ENCODE data around the gene PRR35. TPM values are rescaled to one million over a fixed set of nuclear protein-coding genes. Genes with fewer than 3 reads are reported as not detected.

The PRR35 gene
- total RNA-seq, 4 donors from 2014 or later: not detected

DNA sequence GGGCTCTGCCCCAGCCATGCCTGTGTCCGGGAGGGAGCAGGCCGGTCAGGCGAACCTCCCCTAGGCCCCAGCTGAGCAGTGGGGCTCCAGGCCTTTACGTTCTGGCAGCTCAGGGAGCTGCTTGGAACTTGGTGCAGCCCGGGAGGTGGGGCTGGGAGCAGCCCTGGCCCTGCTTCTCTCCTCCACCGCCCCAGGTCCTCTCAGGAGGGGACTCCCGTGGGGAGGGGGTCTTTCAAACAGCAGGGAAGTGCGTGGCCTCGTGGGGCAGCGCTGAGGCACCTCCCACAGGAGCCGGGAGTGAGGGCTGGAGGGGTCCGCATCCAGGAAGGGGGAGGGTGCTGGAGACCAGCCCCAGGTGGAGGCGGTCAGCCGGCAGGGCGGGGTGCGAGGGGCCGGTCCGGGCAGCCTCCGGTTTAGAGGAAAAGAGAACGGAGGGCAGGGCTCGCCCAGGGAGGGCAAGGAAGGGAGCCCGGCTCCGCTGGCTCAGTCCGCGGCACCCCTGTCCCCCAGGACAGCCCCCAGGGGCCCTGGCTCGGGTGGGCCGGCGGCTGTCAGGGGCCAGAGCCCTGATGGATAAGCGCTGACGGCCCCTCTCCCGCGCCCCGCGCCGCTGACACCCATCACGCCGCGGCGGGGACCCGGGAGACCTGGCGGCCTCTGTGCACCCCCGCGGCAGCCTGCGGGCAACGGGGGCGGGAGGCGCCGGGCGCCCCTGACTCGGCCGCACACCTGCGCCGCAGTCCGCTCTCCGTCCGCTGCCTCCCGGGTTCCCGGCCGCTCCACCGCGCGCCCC is 587 bp upstream of the PRR35 start:
- Histone ChIP-seq H3K4me3 (replicated peaks in 1 of 3) (no peak overlapping the region), H3K36me3 (no peaks in the 10 kb centered on the region), H3K4me1 (peaks cover 13 to 22% of the 10 kb centered on the region in 2 donors), H3K27me3 (no peaks in the 10 kb centered on the region), H3K9me3 (no peaks in the 10 kb centered on the region), H3K27ac (no peak overlapping the region)
- 11 to 28% methylated on average over 9 to 13 of the region's 62 CpGs for WGBS, 2 donors
- intact Hi-C loops (cut with DNase I): no loop called here
- no peak for DNase-seq
- TF ChIP-seq, protein P1, sequence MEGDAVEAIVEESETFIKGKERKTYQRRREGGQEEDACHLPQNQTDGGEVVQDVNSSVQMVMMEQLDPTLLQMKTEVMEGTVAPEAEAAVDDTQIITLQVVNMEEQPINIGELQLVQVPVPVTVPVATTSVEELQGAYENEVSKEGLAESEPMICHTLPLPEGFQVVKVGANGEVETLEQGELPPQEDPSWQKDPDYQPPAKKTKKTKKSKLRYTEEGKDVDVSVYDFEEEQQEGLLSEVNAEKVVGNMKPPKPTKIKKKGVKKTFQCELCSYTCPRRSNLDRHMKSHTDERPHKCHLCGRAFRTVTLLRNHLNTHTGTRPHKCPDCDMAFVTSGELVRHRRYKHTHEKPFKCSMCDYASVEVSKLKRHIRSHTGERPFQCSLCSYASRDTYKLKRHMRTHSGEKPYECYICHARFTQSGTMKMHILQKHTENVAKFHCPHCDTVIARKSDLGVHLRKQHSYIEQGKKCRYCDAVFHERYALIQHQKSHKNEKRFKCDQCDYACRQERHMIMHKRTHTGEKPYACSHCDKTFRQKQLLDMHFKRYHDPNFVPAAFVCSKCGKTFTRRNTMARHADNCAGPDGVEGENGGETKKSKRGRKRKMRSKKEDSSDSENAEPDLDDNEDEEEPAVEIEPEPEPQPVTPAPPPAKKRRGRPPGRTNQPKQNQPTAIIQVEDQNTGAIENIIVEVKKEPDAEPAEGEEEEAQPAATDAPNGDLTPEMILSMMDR (IDR thresholded peaks at IDR 0.05): no peak
- TF ChIP-seq POLR2A (IDR thresholded peaks at IDR 0.05): no peak

- Histone ChIP-seq H3K9me3 (no peaks in the 10 kb centered on the region), H3K36me3 (no peaks in the 10 kb centered on the region), H3K4me3 (replicated peaks in 1 of 3) (no peak overlapping the region), H3K4me1 (peaks cover 13 to 27% of the 10 kb centered on the region in 2 donors), H3K27ac (no peak overlapping the region), H3K27me3 (no peaks in the 10 kb centered on the region)
- intact Hi-C loops (cut with DNase I): no loop called here
- 62% methylated on average over 6 of the region's 54 CpGs; no CpG with 5 or more reads in 1 of the 2 donors for WGBS, 2 donors
- DNase-seq: no peak
- no peak for TF ChIP-seq POLR2A (IDR thresholded peaks at IDR 0.05)
- TF ChIP-seq, protein P1 (IDR thresholded peaks at IDR 0.05): no peak
These were observed 663 bp downstream of the PRR35 start for GRCh38 chr16:560701-561412.

GRCh38 chr16:561413-561794 is 1.2 kb downstream of the PRR35 start:
- intact Hi-C loops (cut with DNase I): no loop called here
- WGBS, 2 donors: 60 to 61% methylated on average over 2 to 11 of the region's 15 CpGs

GRCh38 chr16:561957-562938 is 2.1 kb downstream of the PRR35 start:
- Histone ChIP-seq H3K9me3 (no peaks in the 10 kb centered on the region), H3K36me3 (no peaks in the 10 kb centered on the region), H3K27ac (no peak overlapping the region), H3K4me1 (peaks cover 13 to 40% of the 10 kb centered on the region in 2 donors), H3K4me3 (replicated peaks in 1 of 3) (no peak overlapping the region), H3K27me3 (no peaks in the 10 kb centered on the region)
- intact Hi-C loops (cut with DNase I): no loop called here
- 87 to 89% methylated on average over 43 of the region's 43 CpGs for WGBS, 2 donors
- DNase-seq: no peak
- TF ChIP-seq, protein P1 (IDR thresholded peaks at IDR 0.05): no peak
- no peak for TF ChIP-seq POLR2A (IDR thresholded peaks at IDR 0.05)

More at GRCh38 chr16:561413-561794, 1.2 kb downstream of the PRR35 start:
- no peaks in the 10 kb centered on the region for H3K9me3 ChIP-seq
- no peak overlapping the region for H3K27ac ChIP-seq
- no peaks in the 10 kb centered on the region for H3K27me3 ChIP-seq
- H3K36me3 ChIP-seq: no peaks in the 10 kb centered on the region
- no peak for TF ChIP-seq POLR2A (IDR thresholded peaks at IDR 0.05)
- TF ChIP-seq, protein P1 (IDR thresholded peaks at IDR 0.05): no peak
- DNase-seq: no peak
- H3K4me3 ChIP-seq (replicated peaks in 1 of 3): no peak overlapping the region
- H3K4me1 ChIP-seq: peaks cover 13 to 33% of the 10 kb centered on the region in 2 donors

Data from thyroid gland (tissue), 4 donors.